DND-41 (cell line): ENCODE measurements around the gene NCAM2.

ENCODE experiments used
- CTCF ChIP-seq: IDR thresholded peaks from 2 replicates; pipeline ENCODE4 v1.5.1; 2012; ENCODE audit warnings: borderline replicate concordance, low read length, moderate library complexity, mild to moderate bottlenecking; ENCODE audit not compliant: poor library complexity, severe bottlenecking; ENCODE audit errors: extremely low read depth
- EZH2 ChIP-seq: IDR thresholded peaks from 3 replicates; pipeline ENCODE4 v1.6.1; 2012; ENCODE audit warnings: borderline replicate concordance, low read depth, mild to moderate bottlenecking, moderate library complexity, low read length, inconsistent platforms; ENCODE audit not compliant: severe bottlenecking

GRCh38 chr21:21063828-21064227 lies 65.6 kb downstream of the NCAM2 start:
- TF ChIP-seq EZH2 (no peak), CTCF (no peak)
